Tibial nerve (tissue), 3 donors: ENCODE results near the gene BTBD9.

Experiments
- POLR2A ChIP-seq, 2 donors: fragments of 450-650 bp; IDR thresholded peaks; one replicate each; pipeline ENCODE4 v1.6.1; 2017; ENCODE audit warnings: antibody characterized with exemption in 2 of 2, mild to moderate bottlenecking in 2 of 2, moderate library complexity in 2 of 2
- TF ChIP-seq, protein P1 (sequence below), 5 experiments: fragments of 200-600 bp in 3 of 5; fragments of 450-650 bp in 2 of 5; sonication (generic) in 3 of 5; IDR thresholded peaks; one replicate each; pipeline ENCODE4 v1.5.1; 2016 to 2019; ENCODE audit warnings: antibody characterized with exemption in 5 of 5, mild to moderate bottlenecking in 3 of 5, moderate library complexity in 2 of 5

DNA sequence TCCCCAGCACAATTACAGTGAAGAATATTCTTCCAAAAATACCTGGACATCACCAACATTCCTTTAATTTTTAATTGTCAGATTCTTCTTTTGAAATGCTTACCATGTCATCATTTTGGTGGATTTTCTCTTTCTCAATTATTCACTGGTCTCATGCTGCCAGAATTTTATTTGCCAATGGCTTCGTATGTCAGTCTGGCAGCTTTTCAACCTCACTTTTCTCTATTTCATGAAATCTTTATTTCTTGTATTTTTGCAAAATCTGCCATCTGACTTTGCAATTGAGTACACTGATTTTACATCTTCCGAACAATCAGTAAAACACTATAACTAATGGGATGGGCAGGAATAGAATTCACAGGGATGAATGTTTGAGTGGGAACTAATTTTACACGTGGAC is 84.1 kb downstream of the BTBD9 start:
- TF ChIP-seq, protein P1, sequence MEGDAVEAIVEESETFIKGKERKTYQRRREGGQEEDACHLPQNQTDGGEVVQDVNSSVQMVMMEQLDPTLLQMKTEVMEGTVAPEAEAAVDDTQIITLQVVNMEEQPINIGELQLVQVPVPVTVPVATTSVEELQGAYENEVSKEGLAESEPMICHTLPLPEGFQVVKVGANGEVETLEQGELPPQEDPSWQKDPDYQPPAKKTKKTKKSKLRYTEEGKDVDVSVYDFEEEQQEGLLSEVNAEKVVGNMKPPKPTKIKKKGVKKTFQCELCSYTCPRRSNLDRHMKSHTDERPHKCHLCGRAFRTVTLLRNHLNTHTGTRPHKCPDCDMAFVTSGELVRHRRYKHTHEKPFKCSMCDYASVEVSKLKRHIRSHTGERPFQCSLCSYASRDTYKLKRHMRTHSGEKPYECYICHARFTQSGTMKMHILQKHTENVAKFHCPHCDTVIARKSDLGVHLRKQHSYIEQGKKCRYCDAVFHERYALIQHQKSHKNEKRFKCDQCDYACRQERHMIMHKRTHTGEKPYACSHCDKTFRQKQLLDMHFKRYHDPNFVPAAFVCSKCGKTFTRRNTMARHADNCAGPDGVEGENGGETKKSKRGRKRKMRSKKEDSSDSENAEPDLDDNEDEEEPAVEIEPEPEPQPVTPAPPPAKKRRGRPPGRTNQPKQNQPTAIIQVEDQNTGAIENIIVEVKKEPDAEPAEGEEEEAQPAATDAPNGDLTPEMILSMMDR (IDR thresholded peaks at IDR 0.05): no peak
- no peak for TF ChIP-seq POLR2A (IDR thresholded peaks at IDR 0.05)
